Measurements from ENCODE around the gene KAZN.

- TF ChIP-seq CTCF (conservative IDR thresholded peaks at IDR 0.05; ENCODE audit: low read length) (no peak), EZH2phosphoT487 (IDR thresholded peaks at IDR 0.05; ENCODE audit: borderline replicate concordance) (no peak)
Measured at GRCh38 chr1:14583788-14584187, 14.7 kb upstream of the KAZN start.
